ENCODE data around the gene XPO6.

Gene XPO6

DNA sequence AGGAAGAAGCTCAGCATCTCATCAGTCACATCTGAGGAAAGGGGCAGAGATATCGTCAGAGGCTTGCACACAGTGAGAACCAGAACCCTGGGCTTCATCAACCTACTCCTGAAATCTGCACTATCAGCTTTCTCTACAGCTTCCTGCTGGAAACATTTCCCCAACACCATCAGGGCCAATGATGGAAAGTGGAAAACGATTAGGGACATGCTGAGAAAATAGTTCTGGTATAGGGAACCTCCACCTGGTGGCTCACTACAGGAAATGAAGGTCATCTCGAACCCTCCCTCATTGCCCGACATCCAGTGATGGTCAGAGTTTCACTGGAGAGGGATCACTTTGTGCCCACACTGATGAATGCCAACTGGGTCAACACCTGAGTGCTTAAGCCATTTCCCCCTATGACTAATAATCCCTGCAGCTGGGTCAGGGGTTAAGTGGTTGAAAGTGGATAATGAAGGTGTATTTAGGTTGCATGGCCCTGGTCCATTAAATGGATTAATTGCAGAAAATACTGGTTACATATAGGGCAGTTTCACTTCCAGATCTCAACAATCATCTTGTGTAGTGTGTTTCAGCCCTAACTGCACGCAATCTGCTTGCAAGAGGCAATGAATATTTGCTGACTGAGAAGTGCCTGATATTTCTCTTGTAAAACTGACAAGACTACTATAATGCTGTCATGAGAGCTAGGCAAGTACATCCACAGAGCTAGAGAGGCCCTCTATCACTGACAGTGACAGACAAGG, 105.1 kb downstream of the XPO6 start:
- no peak for DNase-seq

DNA sequence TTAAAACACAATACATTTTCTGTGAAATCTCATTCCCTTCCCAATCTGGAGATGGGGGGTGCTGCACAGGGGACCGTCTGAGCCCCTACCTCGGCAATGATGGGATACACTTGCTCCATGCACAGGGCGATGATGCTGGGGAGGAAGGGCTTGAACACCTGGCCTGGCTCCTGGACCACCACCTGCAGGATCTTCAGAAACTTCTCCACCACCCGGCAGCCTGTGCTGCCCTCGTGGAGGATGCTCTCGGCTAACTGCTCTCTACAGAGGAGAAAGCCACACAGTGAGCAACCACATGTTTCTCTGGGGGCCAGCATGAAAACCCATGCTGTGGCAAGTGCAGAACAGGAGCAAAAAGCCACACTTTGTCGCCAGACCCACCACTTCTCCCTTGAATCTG, 105.8 kb downstream of the XPO6 start:
- DNase-seq, result no peak

DNA sequence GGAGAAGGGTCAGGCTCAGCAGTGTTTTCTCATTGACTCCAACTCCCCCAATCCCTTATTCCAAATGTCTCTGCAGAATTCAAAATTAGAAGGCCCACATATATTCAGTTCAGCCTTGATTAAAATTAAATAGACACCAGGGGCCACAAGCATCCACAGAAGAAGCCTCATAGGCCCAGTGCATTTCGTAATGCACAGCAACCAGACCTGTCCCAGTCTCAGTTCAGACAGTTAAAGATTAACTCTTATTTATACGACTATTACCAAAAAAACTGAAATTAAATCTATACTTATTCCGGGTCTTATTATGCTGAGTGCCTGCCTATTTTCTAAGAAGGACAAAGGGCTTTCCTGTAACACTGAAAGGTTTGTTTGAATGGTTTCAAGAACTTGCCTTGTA, 106.5 kb downstream of the XPO6 start:
- DNase-seq, result no peak

DNA sequence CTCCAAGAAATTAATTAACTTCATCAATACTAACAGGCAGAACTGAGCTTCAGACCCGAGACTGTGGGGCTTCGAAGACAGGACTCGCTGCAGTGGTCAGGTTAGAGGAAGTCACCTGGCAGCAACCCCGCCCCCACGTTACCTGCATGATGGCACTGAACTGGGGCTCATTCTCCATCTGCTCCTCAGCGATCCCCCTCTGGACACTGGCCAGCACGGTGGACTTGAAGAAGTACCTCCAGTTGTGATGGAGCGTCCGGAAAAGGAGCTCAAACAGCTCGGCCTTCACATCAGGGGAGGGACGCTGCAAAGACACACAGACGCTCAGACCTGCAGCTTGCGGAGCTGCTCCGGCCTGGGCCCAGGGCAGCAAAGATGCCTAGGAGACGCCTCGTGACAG, 107.4 kb downstream of the XPO6 start:
- no peak for DNase-seq

DNA sequence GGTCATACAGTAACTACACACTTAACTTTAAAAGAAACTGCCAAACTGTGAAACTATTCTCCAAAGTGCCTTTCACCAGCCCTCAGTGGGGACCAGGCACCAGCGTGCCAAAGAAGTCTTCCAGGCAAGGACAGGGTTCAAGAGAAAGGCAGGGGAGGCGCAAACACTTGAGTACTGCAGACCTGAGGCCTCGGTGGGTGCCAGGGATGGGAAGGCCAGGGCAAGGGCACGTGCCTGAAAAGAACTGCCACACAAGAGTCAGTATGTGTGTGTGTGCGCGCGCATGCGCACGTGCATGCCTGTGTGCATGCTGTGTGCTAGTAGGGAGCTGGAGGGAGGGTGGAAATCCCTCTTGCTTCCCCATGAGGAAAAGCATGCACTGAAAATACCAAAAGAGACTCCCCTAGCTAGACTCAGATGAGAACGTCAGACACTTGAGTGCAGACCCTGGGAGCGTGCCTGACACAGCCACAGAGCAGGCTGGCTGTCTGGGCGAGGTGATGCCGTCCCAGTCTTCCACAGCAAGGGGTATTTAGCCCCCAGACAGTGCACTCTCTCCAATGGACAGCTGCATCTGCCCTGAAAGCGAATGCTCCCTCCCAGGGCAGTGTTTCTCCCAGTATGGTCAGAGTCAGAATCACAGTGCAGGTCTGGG, 108.1 kb downstream of the XPO6 start:
- no peak for DNase-seq

DNA sequence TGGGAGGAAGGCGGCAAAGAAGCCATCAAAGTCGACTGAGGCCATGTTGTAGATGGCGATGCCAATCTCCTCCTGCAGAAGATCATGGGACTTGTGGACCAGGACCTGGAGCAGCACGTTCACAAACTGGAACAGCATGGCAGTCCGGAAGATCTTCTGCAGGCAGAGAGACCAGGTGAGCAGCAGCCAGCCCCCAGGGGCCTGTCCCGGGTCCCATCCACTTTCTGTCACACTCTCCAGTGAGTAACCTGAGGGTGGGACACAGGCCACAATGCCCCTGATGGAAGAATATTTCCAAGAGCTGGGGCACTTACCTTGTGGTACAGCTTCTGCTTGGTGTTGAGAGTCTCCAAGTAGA, 110.3 kb downstream of the XPO6 start:
- DNase-seq, result no peak

DNA sequence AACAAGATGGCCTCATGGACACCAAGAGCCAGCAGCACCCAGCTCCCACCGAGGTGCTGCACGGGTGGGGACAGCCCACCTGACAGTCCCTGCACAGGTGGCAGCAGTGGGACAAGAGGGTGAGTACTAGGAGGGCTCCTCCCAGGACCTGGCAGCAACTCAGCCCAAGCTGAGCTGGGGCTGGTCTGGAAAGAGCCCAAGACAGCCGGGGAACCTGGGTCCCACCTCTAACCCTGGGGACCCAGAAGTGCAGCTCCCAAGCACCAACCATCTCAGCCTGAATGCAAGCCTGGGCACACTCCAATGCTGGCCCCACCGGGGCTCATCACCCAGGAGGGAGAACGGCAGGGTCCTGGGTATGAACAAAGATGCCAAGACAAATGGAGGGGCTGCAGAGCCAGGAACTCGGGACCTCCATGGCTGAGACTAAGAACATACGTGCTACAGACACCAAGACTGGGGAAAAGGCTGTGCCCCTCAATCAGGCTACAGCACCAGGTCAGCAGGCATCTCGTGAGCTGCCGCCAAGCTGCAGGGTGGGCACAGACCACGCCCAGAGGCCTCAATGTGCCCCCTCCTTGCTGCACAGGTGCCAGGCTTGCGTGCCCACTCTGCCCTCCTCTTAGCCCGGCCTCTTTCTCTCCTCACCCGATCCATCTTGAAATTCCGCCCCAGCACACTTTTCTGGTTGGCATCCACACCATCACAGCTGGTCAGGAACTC, 110.8 kb downstream of the XPO6 start:
- no peak for DNase-seq

DNA sequence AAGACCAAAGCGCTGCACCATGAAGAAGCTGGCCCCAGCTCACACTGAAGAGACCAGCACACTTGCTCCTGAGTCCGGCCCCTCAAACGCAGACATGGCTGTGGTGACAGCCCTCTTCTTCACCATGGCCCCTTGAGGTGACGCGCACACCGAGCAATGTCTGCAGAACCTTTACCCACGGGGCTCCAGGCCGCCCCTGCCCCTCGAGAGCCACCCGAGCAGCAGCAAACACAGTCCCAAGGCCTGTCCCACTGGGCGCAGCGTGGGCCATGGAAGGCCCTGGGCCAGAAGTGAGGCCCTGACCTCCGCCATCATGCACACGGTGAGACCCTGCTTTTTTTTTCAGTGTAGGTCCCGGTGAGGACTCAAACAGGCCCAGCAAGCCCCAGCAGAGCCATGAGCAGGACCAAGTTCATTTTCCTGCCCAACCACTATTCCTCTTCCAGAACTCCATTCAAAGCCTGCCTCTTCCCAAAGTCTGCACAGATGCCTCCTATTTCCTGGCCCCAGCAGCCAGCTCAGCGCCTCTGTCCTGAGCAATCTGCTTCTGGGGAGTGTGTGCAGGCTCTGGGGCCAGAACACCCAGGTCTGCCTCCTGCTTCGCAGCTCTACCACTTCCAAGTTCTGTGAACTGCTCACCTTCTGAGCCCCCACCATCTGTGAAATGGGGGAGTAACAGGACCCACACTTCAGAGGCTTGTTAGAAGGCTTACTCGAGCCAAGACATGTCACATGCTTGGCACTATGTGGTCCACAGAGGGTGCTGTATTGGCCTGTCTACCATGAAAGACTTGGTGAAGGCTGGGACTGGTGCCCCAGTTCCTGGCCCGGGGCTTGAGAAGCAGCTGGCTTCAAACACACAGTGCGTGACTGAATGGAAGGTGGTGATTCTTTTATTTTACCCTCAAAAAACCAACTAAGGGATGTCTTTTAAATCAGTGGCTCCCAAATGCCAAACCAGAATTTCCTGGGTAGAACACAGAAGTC, 112.5 kb downstream of the XPO6 start:
- no peak for DNase-seq

DNA sequence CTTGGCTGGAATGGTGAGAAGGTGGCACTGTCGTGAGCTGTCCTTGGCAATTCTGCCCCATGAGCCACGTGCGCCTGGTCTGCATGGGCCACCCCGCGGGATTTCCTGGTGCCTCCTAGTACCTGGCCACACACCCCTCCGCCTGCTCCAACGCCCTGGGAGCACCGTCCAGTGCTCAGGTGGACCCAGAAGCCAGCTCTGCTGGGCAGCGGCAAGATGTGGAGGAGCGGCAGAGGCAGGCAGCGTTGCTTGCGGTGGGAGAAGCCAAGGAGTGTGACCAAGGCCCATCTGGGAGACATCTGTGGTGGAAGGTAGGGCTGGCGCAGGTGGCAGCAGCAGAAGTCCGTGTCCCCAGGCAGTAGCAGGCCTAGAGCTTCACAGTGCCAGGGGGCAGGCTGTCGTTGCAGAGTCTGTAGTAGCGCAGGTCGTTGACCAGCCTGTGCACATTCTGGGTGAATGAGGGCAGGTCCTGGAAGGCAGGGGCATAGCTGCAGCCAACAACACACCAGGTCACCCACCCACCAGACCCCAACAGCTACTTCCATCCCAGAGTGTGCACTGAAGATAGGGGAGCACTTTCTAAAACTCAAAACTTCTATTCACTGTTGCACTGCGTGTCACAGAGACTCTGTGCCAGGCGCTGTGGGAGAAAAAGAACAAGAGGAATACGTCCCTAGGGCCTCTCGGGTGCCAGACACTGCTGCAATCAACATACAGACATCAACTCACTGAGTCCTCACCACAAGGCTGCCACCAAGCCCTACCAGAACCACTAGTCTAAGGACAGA, 113.4 kb downstream of the XPO6 start:
- no peak for DNase-seq

DNA sequence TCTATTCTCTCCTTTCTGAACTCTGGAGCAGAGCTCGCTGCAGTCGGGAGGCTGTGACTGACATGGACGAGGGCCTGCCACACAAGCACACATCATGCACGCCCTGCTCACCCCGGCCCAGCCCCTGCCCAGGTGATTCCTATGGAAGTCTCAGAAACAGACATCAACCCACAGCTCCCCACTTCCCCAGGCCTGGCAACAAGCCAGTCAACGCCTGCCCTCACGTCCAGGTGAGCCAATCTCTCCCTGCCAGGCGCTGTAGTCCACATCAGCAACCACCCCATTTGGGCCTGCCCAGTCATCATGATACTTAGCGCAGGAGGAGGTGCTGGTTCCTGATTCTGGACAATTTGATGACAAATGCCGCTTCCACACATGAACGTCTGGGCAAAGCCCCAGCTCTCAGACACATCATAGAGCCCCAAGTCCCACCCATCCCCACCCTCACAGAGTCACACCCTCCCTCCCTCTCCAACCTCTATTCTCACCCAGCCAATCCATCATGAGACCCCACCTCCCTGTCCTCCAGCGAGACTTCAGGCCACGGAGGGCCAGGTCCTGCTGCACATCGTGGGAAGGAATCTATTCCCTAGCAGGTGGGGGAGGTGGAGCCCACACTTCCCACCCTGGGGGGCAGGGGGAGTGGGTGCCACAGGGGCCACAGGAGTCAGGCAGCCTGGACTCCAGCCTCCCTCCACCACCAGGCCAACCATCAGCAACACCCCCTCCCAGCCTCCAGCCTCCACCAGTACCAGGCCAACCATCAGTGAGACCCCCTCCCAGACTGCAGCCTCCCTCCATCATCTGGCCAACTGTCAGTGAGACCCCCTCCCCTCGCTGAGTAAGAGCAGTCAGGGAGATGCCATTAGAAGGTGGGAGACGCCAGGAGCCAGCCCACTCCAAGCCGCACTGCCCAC, 114.5 kb downstream of the XPO6 start:
- DNase-seq, result no peak

DNA sequence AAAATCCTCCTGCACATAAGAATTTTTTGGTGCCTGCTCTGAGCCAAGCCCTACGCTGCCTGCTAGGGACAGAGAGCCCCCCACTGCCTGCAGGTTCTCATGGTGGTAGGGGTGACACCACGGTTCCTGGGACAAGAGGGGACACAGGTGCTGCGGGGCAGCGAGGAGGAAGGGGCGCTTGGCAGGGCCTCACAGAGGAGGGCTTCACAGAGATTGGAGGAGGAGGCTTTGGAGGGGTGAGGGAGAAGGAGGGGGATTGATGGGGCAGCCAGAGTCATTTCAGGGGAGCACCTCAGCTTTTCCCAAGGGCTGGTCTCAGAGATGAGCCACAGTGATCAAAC, 118.4 kb downstream of the XPO6 start:
- DNase-seq, result no peak

DNA sequence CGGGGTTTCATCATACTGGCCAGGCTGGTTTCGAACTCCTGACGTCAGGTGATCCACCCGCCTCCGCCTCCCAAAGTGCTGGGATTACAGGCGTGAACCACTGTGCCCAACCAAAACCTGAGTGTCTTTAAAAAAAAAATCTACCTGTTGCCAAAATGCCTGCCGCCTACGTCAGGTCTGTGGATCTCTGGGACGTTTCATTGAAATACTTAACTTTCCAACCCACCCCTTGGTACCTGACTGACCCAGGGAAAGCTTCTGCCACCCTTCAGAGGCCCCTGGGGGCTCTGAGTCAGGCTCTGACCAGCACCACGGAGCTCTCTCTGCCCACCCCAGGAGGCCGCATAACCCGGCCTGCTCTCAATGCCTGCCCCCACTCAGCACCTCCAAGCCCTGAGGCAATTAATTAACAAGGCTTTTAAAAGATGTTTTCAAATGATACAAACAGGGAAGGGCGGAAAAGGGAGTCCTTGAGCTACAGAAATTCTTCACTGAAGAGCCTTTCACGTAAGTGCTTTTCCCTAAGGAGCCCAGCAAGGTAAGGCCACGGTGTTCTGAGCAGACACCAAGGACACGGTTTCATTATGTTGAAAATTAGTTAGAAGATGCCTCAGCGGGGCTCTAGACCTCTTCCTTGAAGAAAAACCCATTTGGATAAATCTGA, 118.9 kb downstream of the XPO6 start:
- no peak for DNase-seq

DNA sequence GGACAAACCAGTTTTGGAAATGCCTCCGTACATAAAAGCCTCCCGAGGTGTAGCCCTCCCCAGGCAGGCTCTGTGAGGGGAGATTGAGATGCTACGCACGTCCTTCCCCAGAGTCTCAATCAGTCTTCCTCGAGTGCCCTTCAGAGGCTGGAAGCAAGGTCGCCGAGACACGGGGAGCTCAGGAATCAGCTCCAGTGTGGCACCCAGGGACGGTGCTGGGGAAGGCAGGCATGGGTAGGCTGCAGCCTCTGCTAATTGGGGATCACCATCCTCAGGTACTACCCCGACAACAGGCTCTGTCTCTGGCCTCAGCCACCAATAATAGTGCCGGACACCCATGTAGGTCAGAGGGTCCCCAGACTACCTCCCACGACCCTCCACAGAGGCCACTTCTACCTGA, 120.1 kb downstream of the XPO6 start:
- DNase-seq, result no peak

DNA sequence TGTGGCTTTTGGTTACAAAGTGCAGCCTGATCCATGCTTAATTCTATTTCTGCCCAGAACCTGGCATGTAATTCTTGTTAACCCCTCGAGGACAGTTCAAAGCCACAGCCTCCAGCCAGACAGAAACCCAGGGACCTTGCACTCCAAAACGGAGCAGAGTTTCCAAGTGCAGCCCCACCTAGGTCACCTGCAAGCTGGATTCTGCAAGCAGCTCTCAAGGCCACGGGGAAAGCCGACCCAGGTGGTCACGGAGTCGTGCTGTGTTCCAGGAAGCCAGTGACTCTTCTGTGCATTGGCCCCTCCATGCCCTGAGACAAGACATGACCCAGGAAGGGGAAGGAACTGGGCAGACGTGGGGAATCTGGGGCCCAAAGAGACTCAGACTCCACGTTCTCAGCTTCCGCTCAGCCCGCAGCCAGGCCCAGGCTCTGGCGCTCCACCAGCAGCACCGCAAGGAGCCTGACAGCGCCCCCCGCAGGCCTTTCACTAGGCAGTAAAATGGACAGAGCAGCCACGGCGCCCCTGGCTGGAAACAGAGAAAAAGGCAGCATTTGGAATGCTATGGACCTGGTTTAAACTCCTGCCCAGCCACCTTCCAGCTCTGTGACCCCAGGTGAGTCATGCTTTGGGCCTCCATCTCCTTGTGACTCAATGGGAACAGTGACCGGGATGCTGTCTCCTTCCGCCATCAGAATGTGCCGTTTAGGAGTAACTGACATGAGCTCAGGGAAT, 121.0 kb downstream of the XPO6 start:
- DNase-seq, result no peak

DNA sequence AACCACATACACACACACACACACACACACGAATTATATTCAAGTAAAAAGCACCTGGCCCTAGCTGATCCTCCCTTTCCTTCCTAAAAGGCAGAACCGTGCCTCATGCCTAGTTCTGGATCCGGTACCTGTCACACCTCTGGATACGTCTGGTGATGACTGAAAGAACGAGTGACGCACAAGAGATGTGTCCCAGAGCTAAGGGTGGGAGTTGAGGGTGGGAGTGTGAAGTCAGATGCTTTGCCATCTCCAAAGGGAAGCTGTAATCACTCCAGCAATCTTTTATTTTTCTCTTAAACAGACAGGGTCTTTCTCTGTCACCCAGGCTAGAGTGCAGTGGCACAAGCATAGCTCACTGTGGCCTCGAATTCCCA, 121.8 kb downstream of the XPO6 start:
- DNase-seq, result no peak

DNA sequence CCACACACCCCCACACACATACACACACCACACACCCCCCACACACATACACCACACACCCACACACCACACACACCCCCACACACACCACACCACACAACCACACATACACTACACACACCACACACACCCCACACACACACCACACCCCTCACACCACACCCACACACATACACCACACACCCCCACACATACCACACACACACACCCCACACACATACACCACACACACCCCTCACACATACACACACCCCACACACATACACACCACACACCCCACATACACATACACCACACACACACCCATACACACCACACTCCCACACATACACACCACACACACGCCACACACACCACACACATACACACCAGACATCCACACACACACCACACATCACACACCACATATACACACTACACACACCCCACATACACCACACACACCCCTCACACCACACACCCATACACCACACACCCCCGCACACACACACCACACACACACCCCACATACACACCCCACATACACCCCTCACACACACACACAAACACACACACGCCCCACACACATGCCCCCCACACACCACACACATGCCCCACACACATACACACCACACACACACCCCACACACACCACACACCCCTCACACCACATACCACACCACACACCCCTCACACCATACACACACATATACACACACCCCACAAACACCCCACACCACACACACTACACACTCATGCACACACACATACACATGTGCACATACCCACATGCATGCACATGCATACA, 122.4 kb downstream of the XPO6 start:
- no peak for DNase-seq

DNA sequence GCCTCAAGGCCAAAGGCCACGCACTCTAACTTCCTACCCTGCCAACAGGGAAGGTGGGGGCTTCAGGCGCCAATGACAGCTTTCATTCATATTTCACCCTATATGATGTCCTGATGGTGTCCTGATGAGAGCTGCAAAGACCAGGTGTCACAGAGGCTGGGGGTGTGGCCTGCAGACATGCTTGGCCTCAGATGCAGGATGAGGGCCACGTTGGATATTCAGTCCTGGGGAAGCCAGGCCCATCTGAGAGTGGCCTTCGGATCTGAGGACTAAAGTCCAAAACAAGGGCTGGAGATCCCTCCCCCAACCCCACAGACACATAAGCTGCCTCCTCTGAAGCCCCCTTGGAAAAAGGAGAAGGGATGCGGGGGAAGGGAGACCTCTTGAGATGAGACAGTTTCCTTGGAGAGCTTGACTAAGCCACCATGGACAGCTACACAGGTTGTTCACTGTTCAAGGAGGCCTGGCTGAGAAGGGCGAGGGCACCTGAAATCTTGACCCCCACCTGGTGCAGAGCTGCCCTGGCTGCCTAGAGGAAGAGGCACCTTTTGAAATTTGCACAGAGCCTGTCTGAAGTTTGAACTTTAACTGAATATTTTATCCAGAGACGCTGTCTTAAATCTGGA, 124.0 kb downstream of the XPO6 start:
- no peak for DNase-seq

DNA sequence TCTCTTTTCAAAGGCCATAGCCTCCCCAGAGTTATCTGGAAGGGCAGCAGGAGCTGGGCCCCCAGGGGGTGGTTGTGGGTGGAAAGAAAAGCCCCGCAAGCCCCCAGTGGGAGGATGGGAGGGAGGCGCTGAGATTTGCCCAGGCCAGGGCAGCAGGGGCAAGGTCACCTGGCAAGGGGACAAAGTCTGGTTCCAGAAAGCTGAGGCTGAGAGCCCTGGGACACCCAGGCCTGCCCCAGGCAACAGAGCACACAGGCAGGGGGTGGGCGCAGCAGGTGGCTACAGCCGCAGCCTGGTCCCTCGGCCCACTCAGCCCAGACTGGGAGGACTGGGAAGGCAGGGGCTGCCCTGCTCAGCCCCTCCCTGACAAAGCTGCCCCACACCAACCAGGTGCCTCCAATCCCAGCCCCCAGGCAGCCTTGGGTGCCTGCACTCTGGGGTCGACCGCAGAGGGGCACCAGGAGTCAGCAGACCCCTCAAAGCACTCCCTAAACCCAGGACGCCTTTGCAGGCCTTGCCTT, 124.6 kb downstream of the XPO6 start:
- DNase-seq, result no peak

Measured in NCI-H510A treated with DMSO at 0.1 percent for 48 hours (cell line).